ENCODE results near the gene CGNL1. TPM values are rescaled to one million over a fixed set of nuclear protein-coding genes. Genes with fewer than 3 reads are reported as not detected.

Gene CGNL1
- total and polyA plus RNA-seq, 10 of the 15 experiments (the other 5 are each of a cell fraction or from before 2014, with no cell fraction given): under 0.01 to 0.27 (median 0.04) TPM; not detected in 3

- POLR2A ChIA-PET: no interaction called here
- no peak for TF ChIP-seq CBX5 (IDR thresholded peaks at IDR 0.05; ENCODE audit: low read depth)
- TF ChIP-seq GATAD2B (conservative IDR thresholded peaks at IDR 0.05; ENCODE audit: low read depth): no peak
- TF ChIP-seq TCF3 (IDR thresholded peaks at IDR 0.05; ENCODE audit: borderline replicate concordance, insufficient read depth, low read depth, low read length): no peak
- TF ChIP-seq, protein P1, sequence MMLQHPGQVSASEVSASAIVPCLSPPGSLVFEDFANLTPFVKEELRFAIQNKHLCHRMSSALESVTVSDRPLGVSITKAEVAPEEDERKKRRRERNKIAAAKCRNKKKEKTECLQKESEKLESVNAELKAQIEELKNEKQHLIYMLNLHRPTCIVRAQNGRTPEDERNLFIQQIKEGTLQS (IDR thresholded peaks at IDR 0.05; ENCODE audit: borderline replicate concordance, extremely low read depth, low read depth, low read length): no peak
- TF ChIP-seq, protein P2, sequence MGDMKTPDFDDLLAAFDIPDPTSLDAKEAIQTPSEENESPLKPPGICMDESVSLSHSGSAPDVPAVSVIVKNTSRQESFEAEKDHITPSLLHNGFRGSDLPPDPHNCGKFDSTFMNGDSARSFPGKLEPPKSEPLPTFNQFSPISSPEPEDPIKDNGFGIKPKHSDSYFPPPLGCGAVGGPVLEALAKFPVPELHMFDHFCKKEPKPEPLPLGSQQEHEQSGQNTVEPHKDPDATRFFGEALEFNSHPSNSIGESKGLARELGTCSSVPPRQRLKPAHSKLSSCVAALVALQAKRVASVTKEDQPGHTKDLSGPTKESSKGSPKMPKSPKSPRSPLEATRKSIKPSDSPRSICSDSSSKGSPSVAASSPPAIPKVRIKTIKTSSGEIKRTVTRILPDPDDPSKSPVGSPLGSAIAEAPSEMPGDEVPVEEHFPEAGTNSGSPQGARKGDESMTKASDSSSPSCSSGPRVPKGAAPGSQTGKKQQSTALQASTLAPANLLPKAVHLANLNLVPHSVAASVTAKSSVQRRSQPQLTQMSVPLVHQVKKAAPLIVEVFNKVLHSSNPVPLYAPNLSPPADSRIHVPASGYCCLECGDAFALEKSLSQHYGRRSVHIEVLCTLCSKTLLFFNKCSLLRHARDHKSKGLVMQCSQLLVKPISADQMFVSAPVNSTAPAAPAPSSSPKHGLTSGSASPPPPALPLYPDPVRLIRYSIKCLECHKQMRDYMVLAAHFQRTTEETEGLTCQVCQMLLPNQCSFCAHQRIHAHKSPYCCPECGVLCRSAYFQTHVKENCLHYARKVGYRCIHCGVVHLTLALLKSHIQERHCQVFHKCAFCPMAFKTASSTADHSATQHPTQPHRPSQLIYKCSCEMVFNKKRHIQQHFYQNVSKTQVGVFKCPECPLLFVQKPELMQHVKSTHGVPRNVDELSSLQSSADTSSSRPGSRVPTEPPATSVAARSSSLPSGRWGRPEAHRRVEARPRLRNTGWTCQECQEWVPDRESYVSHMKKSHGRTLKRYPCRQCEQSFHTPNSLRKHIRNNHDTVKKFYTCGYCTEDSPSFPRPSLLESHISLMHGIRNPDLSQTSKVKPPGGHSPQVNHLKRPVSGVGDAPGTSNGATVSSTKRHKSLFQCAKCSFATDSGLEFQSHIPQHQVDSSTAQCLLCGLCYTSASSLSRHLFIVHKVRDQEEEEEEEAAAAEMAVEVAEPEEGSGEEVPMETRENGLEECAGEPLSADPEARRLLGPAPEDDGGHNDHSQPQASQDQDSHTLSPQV (IDR thresholded peaks at IDR 0.05): no peak
- no peak for TF ChIP-seq IRF3 (IDR thresholded peaks at IDR 0.05)
- no peak for TF ChIP-seq REST (IDR thresholded peaks at IDR 0.05; ENCODE audit: low read depth, low read length)
- no peak for TF ChIP-seq HSF1 (IDR thresholded peaks at IDR 0.05; ENCODE audit: low read depth, low read length)
- no peak for TF ChIP-seq WRNIP1 (IDR thresholded peaks at IDR 0.05; ENCODE audit: borderline replicate concordance, low read depth, low read length)
- no peak for TF ChIP-seq EP300 (IDR thresholded peaks at IDR 0.05; ENCODE audit: borderline replicate concordance in 1 of 2, control insufficient read depth in 1 of 2, low read depth in 2 of 2, low read length in 2 of 2)
These were observed 27.4 kb downstream of the CGNL1 start for GRCh38 chr15:57403566-57404325.

More at GRCh38 chr15:57403566-57404325, 27.4 kb downstream of the CGNL1 start:
- FAIRE-seq: no peak
- ChIA-PET SMC1A (ENCODE audit: uncharacterized antibody, unreplicated experiment) (no interaction called here), CTCF (no interaction called here), RAD21 (ENCODE audit: unreplicated experiment) (interaction anchor here (0.9 kb wide), 1 partner anchor 34 kb away, joined by 3 read pairs; no protein-coding TSS in a partner anchor)
- no peak overlapping the region for H3K4me3 ChIP-seq
- H2AFZ ChIP-seq (ENCODE audit: control insufficient read depth, low read depth, low read length): no peak overlapping the region
- H3K9me3 ChIP-seq (replicated peaks; ENCODE audit: control insufficient read depth, insufficient read depth, low read length): no peaks in the 10 kb centered on the region
- peaks cover 0 to 3% of the 10 kb centered on the region in 2 experiments; a peak in 2 of 4 replicates for H3K27me3 ChIP-seq (replicated peaks in 1 of 2; ENCODE audit: control insufficient read depth in 2 of 2, insufficient read depth in 2 of 2, low read length in 1 of 2)
- no TSS peak for BruUV-seq (replicated peaks)
- intact Hi-C loops (cut with micrococcal nuclease; ENCODE audit: unreplicated experiment): no loop called here
- no peak overlapping the region for H3K4me2 ChIP-seq (ENCODE audit: control insufficient read depth, insufficient read depth)
- 17% methylated on average over 5 of the region's 5 CpGs for WGBS (ENCODE audit: insufficient coverage, insufficient replicate concordance, low lambda C conversion rate, missing lambda C conversion rate)
- H3K4me1 ChIP-seq (ENCODE audit: control insufficient read depth, insufficient read depth, low read length): no peaks in the 10 kb centered on the region
- ATAC-seq: no peak
- no peaks in the 10 kb centered on the region for H3K79me2 ChIP-seq (ENCODE audit: control insufficient read depth, insufficient read depth, low read length)
- H3K9ac ChIP-seq (ENCODE audit: control insufficient read depth, insufficient read depth, low read length): no peak overlapping the region
- no peak overlapping the region for H3K27ac ChIP-seq (ENCODE audit: control insufficient read depth, insufficient read depth)
- no peaks in the 10 kb centered on the region for H3K36me3 ChIP-seq (ENCODE audit: control insufficient read depth in 2 of 2, insufficient read depth in 2 of 2, low read length in 1 of 2)
- in situ Hi-C loops (cut with MboI): no loop called here
- no peaks in the 10 kb centered on the region for H4K20me1 ChIP-seq (ENCODE audit: control insufficient read depth, insufficient read depth)
- DNase-seq (ENCODE audit: low read depth, low spot score): no peak

Data from GM12878 (cell line).